HG03469 (cell line): Measurements from ENCODE around the gene PCDH9.

Experiments used
- ATAC-seq: cut with Tn5 transposase; IDR thresholded peaks from one replicate; pipeline ENCODE4 v1.9.1; 2021; ENCODE audit warnings: mild to moderate bottlenecking, moderate library complexity, moderate number of reproducible peaks; ENCODE audit not compliant: unreplicated experiment

PCDH9 gene

GRCh38 chr13:67091603-67092002 lies 138.5 kb downstream of the PCDH9 start:
- no peak for ATAC-seq

- ATAC-seq: no peak
Measured at GRCh38 chr13:67090856-67091255, 139.3 kb downstream of the PCDH9 start.

- ATAC-seq: no peak
Measured at GRCh38 chr13:67087527-67087926, 142.6 kb downstream of the PCDH9 start.

- ATAC-seq: no peak
Measured at GRCh38 chr13:67086260-67086659, 143.9 kb downstream of the PCDH9 start.

GRCh38 chr13:67084066-67084465 lies 146.1 kb downstream of the PCDH9 start:
- ATAC-seq: no peak

GRCh38 chr13:67083519-67083918 lies 146.6 kb downstream of the PCDH9 start:
- ATAC-seq: no peak

GRCh38 chr13:67080351-67080750 lies 149.8 kb downstream of the PCDH9 start:
- ATAC-seq: no peak

GRCh38 chr13:67078062-67078461 lies 152.1 kb downstream of the PCDH9 start:
- ATAC-seq: no peak

GRCh38 chr13:67077132-67077531 lies 153.0 kb downstream of the PCDH9 start:
- ATAC-seq: no peak

- no peak for ATAC-seq
Measured at GRCh38 chr13:67076378-67076777, 153.8 kb downstream of the PCDH9 start.

- ATAC-seq: no peak
Measured at GRCh38 chr13:67075239-67075638, 154.9 kb downstream of the PCDH9 start.

- ATAC-seq: no peak
Measured at GRCh38 chr13:67071918-67072598, 158.1 kb downstream of the PCDH9 start.

- no peak for ATAC-seq
Measured at GRCh38 chr13:67070306-67070705, 159.8 kb downstream of the PCDH9 start.

- no peak for ATAC-seq
Measured at GRCh38 chr13:67069117-67069767, 160.9 kb downstream of the PCDH9 start.

GRCh38 chr13:67064920-67065319 lies 165.2 kb downstream of the PCDH9 start:
- ATAC-seq: no peak

GRCh38 chr13:67063036-67063435 lies 167.1 kb downstream of the PCDH9 start:
- ATAC-seq: no peak

GRCh38 chr13:67062160-67062559 lies 168.0 kb downstream of the PCDH9 start:
- no peak for ATAC-seq

- no peak for ATAC-seq
Measured at GRCh38 chr13:67061750-67062149, 168.4 kb downstream of the PCDH9 start.

GRCh38 chr13:67052550-67053490 lies 177.3 kb downstream of the PCDH9 start:
- no peak for ATAC-seq

GRCh38 chr13:67049744-67050143 lies 180.4 kb downstream of the PCDH9 start:
- no peak for ATAC-seq

GRCh38 chr13:67048821-67049150 lies 181.3 kb downstream of the PCDH9 start:
- no peak for ATAC-seq
